SW480 (cell line): ENCODE measurements around the gene FCN1.

Experiments
- DNase-seq: peaks from one replicate; pipeline ENCODE4 v3.0.0-alpha.2; 2016; ENCODE audit warnings: low spot score

Gene FCN1

DNA sequence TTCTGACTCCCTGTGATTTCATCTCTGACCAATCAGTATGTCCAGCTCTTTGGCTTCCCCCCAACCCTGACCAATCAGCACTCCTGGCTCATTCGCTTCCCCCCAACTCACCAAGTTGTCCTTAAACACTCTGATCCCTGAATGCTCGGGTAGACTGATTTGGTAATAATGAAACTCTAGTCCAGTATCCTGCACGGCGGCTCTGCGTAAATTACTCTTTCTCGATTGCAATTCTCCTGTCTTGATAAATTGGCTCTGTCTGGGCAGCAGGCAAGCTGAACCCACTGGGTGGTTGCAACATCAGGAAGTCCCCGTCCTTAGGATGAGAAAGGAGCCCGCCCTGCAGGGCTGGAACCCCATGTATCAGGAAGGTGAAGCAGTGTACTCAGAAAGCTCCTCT lies 26.7 kb downstream of the FCN1 start:
- DNase-seq, result no peak

DNA sequence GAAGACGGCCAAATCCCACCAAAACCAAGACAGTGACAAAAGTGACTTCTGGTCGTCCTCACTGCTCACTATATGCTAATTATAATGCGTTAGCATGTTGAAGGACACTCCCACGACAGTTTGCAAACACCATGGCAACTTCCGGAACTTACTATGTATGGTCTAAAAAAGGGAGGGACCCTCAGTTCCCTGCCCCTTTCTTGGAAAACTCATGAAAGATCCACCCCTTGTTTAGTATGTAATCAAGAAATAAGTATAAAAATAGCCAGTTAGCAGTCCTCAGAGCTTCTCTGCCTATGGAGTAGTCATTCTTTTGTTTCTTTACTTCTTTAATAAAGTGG lies 27.6 kb downstream of the FCN1 start:
- no peak for DNase-seq

DNA sequence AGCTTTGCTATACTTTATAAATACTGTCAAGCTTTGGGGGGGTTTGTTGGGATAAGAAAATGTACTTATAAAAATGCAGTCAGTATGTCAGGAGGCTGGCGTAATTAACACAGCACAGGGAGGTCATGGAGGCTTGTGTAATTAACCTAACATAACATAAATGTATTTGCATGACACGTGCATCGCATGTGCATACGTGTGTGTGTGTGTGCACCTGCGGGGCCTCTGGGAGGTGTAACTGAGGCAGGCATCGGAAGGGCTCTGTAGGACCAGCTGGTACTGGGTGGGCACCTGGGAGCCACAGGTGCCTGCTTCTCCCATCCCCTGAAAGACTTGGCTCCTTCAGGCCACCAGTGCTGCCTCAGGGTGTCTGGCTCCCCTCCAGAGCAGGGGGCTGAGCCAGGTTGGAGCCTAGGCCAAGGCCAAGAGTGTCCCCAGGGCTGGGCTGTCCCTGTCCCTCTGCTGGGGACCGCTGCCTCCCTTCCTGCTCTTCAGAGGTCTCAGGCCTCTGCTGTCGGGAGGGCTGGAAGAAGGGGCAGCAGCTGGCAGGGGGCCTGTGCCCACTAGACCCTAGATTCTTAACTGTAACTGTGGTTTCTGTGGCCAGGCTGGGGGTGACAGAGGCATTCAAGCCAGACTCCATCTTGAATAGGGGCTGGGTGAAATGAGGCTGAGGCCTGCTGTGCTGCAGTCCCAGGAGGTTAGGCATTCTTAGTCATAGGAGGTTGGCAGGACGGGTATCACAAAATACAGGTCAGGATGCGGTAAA lies 28.1 kb downstream of the FCN1 start:
- DNase-seq, result no peak

DNA sequence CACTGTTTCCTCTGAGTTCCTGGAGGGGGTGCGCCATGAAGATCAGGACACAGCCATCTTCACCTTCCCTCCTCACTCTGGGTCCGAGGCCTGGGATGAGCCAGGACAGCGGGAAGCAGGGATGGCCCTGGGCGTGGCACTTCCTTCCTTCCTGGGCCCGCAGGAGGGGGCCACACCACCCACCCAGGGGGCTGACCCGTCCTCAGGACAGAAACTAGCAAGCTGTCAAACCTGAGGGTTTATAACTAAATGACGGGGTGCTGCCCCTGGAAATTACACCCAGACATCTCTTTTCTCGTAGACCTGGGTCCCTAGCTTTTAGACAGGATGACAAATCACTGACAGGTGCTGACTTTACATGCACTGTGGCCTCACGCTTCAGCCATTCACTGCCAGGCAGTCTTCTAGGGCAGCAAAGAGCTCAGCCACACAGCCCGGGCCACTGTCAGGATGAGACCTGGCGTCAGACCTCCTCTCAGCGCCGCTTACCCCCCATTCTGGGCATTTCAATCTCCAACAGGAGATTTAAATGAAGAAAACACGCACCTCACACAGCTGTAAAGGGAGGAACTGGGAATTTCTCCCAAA lies 29.0 kb downstream of the FCN1 start:
- DNase-seq, result no peak

DNA sequence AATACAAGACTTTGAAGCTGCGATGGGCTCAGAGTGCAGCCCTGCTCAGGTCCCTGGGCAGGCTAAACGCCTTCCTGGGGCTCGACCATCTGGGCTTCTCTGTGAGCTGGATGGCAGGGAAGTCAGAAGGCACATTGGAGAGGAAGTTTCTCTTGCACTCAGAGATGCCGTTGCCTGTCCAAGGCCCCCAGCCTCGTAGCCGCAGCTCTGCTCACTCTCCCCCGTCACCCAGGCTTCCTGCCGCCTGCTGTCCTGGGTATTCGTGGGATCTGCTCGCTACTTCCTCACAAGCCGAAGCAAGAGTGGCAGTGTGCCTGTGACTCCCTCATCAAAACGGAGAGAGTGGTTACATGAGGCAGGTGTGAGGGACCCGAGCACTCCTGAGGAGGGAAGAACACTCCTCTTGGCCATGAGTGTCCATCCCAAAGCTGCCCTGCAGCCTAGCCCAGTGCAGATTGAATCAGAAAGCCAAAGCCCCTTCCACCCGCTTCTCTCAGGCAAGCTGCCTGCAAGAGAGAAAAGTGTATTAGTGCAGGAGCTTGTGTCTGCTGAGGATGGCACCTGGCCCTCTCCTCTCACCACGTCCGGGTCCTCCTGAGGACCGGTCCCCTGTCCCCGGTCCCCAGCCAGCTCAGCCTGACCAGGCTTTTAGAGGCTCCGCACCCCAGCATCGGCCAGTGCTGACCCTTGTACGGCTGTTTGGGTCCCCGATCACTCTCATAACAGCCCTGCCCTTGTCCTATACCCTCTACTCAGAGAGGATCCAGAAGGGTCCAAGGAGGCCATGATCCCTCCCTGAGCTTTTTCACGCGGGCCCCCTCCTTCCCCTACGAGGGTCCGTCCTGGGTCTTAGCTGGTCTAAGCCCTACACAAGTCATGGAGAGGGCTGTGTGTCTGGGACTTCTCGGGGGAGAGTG lies 29.8 kb downstream of the FCN1 start:
- DNase-seq, result no peak

DNA sequence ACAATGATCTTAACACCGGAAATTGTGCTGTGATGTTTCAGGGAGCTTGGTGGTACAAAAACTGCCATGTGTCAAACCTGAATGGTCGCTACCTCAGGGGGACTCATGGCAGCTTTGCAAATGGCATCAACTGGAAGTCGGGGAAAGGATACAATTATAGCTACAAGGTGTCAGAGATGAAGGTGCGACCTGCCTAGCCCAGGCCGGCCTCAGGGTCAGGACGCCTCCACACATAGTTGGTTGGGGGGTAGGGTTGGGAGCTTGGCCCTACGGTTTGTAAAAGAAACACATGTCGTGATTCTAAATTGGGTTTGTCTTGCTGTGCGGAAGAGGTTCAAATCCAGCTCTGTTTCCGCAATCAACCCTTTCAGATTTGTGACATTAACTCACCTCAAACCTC lies 30.5 kb downstream of the FCN1 start:
- no peak for DNase-seq

DNA sequence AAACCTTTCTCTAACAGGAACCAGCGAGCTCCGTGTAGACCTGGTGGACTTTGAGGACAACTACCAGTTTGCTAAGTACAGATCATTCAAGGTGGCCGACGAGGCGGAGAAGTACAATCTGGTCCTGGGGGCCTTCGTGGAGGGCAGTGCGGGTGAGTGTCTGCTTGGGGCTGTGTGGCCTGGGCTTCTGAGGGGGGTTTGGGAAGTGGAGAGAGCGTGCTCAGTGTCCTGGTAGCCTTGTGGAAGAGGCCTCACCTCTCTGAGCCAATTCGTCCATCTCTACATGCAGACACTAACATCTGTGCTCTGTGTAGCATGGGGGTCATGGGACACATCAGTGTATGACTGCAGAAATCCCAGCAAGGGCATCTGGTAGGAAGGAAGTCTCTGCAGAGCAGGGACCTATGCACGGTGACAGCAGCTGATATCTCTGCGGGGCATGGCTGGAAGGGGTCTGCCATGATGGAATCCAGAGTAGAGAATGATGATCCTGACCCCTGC lies 31.2 kb downstream of the FCN1 start:
- DNase-seq, result no peak

DNA sequence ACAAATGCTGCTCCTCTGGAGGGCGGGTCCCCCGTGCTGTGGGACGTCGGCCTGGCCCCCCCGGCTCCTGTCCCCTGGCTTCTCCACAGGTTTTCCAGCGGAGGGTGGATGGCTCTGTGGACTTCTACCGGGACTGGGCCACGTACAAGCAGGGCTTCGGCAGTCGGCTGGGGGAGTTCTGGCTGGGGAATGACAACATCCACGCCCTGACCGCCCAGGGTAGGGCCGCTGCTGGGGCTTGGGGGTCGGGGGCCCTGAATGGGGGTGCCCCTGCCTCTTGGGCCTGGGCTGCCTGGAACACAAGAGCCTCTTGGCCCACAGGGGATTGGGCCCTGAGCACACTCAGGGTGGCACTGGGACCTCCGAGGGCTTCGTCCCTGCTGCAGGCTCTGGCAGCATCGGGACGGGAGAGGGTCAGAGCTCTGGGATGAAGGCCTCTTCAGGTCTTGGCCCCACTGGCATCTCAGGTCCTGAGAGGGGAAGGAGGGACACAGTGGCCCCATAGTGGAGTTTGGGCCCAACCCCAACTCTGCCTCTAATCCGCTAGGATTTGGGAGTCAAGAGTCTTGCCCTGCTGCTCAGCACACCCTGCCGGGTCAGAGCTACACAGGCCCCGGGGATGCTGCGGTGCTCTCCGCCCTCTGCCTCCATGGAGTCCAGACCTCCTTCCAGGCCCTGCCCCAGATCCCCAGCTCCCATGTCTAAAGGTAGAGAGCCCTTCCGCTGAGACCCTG lies 31.9 kb downstream of the FCN1 start:
- no peak for DNase-seq

DNA sequence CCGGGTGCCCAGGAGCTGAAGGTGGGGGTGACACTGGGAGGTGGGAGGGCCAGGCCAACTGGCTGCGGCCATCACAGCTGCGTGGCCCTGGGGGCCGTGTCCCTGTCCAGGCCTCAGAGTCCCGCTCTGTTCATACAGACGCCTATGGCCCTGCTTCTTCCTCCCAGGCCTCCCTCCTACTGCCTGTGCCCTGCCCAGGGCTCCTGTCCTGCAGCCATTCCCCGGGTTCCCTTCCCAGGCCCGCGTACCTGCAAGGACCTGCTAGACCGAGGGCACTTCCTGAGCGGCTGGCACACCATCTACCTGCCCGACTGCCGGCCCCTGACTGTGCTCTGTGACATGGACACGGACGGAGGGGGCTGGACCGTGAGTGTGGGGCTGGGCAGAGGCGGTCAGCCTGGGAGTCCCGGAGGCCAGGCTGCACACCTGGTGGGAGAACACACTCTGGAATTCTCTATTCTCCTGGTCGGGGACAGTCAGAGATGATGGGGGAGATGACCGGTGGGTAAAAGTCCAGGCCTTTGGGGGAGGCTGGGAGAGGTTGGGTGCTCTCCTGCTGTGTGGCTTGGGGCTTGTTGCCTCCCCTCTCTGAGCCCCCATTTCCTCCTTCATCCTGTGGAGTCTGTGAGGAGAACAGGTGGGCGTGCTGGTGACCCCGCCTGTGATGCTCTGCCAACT lies 32.6 kb downstream of the FCN1 start:
- no peak for DNase-seq

DNA sequence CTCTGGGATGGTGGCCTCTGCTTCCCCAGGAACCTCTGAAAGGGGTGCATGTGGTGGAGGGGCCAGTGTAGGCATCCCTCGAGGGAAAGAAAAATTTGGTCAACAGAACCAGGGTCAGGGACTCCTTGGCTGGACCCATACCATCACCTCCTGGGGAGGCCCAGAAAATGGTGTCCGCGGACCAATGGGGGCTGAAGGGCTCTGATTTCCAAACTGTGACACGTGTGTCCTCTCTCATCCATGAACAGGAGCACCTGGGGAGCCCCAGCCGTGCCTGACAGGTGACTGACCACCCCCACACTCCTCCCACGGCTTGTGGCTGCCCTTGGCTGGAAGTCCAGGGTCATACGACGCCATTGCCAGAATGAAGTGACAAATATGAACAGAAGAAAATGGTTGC lies 33.2 kb downstream of the FCN1 start:
- no peak for DNase-seq

DNA sequence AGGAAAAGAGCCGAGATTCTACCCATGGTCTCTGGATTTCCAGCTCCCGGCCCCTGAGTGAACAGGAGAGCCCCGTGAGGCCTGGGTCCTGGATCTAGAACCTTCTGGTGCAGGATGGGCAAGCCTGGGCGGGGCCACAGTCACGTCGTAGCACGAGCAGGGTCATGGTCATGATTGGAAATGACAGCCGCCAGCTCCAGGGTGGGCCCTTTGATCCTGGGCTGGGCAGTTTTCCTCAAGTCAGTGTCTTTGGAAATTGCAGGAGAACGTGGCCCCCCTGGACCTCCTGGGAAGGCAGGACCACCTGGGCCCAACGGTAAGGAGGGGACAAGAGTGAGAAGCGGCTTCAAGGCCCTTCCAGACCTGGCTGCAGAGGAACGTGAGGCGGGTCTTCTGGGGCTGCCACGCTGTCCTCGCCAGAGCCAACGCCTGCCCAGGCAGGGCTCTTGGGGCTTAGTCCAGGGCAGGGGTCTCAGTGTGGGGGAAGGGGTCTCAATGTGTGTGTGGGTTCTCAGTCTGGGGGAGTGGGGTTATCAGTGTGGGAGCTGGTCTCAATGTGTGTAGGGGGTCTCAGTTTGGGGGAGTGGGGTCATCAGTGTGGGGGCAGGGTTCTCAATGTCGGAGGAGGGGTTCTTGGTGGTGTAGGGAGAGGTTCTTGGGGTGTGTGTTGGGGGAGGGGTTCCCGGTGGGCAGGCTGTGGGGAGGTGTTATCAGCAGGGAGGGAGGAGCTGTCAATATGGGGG lies 34.5 kb downstream of the FCN1 start:
- DNase-seq, result no peak

DNA sequence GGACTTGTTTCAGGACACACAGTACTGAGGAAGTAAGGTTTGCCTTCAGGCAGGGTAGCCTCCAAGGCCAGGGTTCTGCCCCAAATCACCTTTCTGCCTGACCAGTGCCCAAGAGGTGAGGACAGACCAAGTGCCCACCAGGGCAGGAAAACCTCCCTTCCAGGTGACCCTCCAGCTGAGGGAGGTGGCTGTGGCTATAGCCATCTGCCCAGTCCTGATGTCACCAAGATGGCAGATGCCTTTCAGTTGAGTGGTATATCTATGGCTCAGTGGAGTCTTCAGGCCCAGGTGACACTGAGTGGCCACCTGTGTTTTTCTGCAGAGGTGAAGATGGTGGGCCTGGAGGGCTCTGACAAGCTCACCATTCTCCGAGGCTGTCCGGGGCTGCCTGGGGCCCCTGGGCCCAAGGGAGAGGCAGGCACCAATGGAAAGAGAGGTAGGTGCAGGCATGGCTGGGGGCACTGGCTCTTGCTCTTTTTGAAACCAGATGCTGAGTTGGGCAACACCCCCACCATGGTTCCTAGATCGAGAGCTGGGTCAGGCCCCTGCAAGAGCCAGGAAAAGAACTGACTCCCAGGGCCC lies 35.4 kb downstream of the FCN1 start:
- DNase-seq, result no peak

DNA sequence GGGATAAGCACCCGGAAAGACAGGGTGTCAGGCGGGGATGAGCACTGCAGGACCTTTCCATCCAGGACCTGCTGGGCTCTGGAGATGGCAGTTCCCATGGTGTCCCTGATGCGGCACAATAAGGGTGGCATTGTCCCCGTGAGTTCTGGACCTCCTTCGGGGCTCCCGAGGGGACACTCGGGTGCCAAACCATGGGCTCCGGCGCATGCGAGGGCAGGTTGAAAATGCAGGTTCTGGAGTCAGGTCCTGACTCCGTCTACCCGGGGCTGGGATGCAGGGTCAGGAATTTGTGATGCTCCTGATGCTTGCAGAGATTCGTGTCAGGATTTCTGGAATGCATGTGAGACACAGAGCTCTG lies 36.4 kb downstream of the FCN1 start:
- DNase-seq, result no peak

DNA sequence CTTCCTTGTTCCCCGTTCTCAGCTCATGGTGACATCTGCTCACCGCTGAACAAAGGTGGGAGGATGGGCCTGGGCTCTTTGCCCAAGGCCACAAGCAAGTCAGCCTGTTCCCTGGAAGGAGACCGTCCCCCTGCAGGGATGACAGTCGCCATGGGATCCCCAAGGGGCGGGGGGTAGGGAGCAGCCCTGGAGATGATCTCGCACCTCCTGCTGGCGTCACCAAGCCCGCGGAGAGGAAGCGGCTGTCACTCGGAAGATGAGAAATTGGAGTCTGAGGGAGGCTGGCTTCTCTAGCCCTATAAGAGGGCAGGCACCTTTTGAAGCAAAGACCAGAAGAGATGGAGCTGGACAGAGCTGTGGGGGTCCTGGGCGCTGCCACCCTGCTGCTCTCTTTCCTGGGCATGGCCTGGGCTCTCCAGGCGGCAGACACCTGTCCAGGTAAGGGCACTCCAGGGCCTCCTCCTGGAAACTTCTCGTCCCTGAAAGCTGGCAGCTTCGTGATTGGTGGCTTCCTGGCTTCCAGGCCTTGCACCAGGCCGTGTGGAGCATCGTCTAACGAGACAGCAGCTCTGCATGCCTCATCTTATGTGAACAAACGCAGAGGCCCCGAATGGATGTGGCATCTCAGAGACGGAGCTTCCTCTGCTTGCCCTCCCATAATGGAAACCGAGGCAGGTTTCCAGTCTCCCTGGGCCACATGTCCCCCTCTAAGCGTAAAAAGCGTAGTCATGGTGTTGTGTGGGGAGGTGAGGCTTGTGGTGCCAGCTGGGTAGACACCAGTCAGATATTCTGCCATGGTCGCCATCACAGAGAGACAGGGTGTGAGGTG lies 37.0 kb downstream of the FCN1 start, which contains the start of gene FCN2:
TSS of gene FCN2 (plus strand) at position 327 of the 829 bp plus-strand sequence. CDS start at position 339, 12 bp downstream.
- DNase-seq, result no peak

DNA sequence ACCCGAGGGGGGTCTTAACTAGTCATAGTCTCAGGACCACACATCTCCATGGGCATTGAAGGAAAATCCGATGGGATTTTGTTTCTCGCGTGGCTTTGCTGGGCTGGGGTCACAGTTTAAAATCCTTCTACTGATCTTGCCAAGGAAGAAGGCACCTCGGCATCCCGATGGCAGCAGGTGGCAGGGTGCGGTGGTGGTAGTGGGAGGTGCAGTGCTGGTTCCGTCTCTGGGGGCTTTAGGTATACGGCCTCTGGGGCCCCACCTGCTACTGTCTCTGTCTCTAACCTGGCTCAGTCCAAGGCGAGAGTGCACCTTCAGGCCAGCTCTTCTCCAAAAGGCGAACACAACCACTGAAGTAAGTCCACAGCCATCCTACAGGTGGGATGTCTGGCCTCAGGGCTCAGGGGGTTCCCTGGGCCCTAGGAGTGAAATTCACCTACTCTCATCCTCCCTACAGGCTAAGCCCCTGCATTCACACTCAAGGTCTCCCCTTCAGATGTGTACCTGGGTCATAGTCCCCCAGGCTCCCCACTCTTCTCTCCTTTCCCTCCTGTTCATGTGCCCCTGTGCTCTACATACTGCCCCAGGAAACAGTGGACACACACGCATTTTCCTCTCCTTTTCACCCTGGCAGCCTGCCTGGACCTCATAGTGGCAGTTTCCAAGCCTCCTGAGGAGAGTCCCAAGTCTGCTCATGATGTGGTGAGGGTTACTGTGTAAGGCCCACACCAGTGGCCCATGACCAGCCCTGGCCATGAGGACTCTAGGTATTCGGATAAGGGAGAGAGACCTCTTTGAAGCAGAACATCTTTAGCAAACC lies 37.8 kb downstream of the FCN1 start:
- no peak for DNase-seq

DNA sequence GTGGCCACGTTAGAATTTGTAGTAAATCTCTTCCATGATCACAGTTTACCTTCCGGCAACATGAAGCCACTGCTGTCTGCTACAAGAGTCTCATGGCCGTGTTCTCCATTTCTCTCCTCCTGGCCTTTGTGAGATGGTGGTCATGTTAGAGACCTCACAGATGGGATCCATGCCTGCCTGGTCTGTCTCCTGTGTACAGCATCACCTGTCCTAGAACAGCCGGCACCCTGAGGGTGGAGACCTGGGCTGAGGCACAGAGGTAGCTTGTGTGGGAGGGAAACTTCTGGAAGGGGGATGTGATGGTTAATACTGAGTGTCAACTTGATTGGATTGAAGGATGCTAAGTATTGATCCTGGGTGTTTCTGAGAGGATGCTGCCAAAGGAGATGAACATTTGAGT lies 40.2 kb downstream of the FCN1 start:
- DNase-seq, result no peak

DNA sequence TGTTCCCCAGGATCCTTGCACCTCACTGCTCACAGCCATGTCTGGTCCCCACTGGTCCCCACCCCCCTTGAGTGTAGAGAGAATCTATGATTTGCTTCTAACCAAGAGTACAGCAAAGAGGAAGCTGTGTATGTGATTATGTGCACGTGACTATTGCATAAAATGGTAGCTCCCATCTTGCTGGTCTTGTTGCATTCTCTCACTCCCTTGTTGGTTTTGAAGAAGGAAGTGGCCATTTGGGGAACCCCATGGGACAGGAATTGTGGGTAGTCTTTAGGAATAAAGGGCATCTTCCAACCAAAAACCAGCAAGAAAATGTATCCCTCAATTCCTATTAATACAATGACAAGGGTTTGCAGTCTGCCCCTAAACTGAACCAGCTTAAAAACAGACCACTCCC lies 42.3 kb downstream of the FCN1 start:
- DNase-seq, result no peak

DNA sequence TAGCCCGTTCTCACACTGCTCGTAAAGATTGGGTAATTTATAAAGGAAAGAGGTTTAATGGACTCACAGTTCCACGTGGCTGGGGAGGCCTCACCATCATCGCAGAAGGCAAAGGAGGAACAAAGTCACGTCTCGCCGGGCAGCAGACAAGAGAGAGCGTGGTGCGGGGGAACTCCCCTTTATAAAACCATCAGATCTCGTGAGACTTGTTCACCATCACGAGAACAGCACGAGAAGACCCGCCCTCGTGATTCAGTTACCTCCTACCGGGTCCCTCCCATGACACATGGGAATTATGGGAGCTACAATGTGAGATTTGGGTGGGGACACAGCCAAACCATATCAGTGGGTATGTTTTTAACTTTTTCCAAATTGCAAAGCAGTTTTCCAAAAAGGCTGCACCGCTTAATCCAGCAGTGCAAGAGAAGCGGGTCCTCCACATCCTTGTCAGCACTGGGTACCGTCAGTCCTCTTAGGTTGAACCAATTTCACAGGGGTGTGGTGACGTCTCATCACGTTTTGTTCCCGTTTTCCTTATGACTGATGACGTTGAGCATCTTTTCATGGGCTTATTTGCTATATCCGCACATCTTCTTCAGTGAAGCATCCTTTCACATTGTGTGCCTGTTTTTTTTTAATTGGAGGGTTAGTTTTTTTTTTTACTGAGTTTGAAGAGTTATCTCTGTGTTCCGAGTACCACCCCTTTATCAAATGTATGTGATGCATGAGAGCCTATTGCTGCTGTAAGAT lies 45.1 kb downstream of the FCN1 start:
- DNase-seq, result no peak
